Astrocyte of the spinal cord (primary cell): ENCODE results near the gene GRIK1.
"Not testable (repeated sequence)": the region's sequence is repeated elsewhere in the genome, so short reads cannot be mapped to it uniquely, and the experiment has no call there.

Experiments
- DNase-seq: peaks from one replicate; pipeline ENCODE4 v3.0.0; 2011; ENCODE audit warnings: low read depth, low spot score
- H3K4me3 ChIP-seq: 2 replicates; pipeline ENCODE4 v1.5.1; 2011; ENCODE audit warnings: low read depth, mild to moderate bottlenecking, low read length, moderate library complexity
- CTCF ChIP-seq: IDR thresholded peaks from 2 replicates; pipeline ENCODE4 v1.5.1; 2012; ENCODE audit warnings: low read depth, mild to moderate bottlenecking, low read length, inconsistent platforms
- in situ Hi-C: cut with HindIII; loops from 2 replicates; pipeline ENCODE4 v1.10.0; 2017; ENCODE audit warnings: low sequenced_read_pairs

The GRIK1 gene

GRCh38 chr21:29613877-29614276, 325.9 kb downstream of the GRIK1 start:
- no peak for TF ChIP-seq CTCF
- DNase-seq: no peak
- in situ Hi-C loops: no loop called here
- no peak overlapping the region for H3K4me3 ChIP-seq

GRCh38 chr21:29613021-29613420, 326.8 kb downstream of the GRIK1 start:
- in situ Hi-C loops: no loop called here
- no peak overlapping the region for H3K4me3 ChIP-seq
- TF ChIP-seq CTCF: no peak
- peak; percentile 20 for DNase-seq

DNA sequence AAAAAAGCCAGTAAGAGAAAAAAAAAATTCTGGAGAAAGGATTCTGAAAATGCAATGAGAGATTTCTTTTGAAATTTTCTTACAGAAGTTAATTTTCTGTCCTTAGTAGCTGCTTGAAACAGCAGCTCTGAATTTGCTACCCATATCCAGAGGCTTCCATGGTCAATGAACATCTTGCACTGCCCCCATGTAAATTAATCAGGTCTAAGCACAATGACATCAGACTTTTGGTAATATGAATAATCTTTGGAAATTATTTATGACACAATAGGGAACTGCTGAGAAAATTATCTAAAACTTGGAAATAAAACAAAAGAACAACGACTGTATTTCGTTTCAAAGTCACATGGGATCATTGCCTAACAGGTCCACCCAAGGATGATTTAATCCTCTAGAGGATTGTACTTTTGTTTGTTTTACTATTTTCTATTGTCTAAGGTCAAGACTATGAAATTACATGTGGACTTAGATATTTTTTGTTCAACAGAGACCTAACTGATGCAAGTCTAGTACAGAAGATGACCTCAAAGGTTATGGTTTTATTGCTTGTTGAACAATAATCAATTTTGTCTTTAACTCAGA, 328.9 kb downstream of the GRIK1 start:
- in situ Hi-C loops: no loop called here
- no peak overlapping the region for H3K4me3 ChIP-seq
- DNase-seq: peak; percentile 10
- TF ChIP-seq CTCF: no peak

DNA sequence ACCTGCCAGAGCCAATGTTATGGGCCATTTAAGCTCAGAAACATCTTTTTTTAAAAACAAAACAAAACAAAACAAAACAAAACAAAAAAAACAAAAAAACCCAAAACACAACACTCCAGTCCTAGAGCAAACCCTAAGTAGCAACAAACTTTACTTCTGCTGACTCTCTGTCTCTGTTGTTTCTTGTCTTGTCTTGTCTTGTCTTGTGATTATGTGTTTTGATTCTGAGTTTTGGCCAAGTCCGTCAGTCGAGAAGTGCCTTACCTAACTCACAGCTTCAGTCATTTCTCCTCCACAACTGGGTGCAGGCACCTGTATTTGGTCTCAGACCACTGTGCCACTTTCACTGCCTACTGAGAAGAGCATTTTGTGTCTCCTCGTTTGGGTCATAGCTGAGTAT, 333.2 kb downstream of the GRIK1 start:
- TF ChIP-seq CTCF: no peak
- H3K4me3 ChIP-seq: no peak overlapping the region
- in situ Hi-C loops: no loop called here
- DNase-seq: no peak

- H3K4me3 ChIP-seq, DNase-seq, in situ Hi-C loops: not testable (repeated sequence)
These were observed 334.6 kb downstream of the GRIK1 start for GRCh38 chr21:29605219-29605618.

GRCh38 chr21:29604076-29604475, 335.7 kb downstream of the GRIK1 start:
- no peak overlapping the region for H3K4me3 ChIP-seq
- no peak for TF ChIP-seq CTCF
- in situ Hi-C loops: no loop called here
- DNase-seq: no peak

- no peak for TF ChIP-seq CTCF
- no peak for DNase-seq
- in situ Hi-C loops: no loop called here
- H3K4me3 ChIP-seq: no peak overlapping the region
These were observed 338.7 kb downstream of the GRIK1 start for GRCh38 chr21:29601047-29601446.
